ENCODE results near the gene CHSY1.
"Not testable (repeated sequence)": the region's sequence is repeated elsewhere in the genome, so short reads cannot be mapped to it uniquely, and the experiment has no call there.

Gene CHSY1

GRCh38 chr15:101133181-101133460, 118.7 kb downstream of the CHSY1 start:
- no peak for DNase-seq

GRCh38 chr15:101132390-101133180, 119.3 kb downstream of the CHSY1 start:
- no peak for DNase-seq

- no peak for DNase-seq
Observed at GRCh38 chr15:101131489-101132389, 120.1 kb downstream of the CHSY1 start.

GRCh38 chr15:101129851-101130380, 121.9 kb downstream of the CHSY1 start:
- DNase-seq: no peak

GRCh38 chr15:101128221-101129015, 123.4 kb downstream of the CHSY1 start:
- peak; percentile 93 for DNase-seq

DNA sequence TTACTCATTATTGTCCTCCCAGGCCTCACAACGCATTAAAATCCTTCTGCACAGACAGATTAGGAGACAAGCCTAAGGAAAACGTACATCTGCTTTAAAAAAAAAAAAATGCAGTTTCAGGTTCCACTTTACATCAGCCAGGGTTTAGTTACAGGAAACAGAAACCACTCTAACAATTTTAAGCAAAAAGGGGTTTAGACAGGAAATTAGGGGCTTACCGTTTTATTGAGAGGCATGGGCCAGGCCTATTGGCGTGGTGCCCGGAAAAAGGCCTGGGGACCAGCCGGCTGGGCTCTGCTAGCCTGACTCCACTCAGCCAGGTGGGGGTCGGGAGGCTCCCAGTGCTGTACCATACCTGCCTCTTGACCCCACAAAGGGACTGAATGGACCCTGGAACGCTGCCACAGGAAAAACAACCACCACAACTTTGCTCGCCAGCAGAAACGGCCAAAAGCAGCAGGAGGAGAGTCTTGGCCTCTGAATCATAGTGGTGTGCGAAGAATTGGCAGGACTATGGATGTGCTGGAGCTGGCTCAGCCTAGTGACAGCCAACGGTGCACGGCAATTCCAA, 124.3 kb downstream of the CHSY1 start:
- DNase-seq: peak; percentile 97

GRCh38 chr15:101126618-101127505, 125.0 kb downstream of the CHSY1 start:
- DNase-seq: peak; percentile 86

DNA sequence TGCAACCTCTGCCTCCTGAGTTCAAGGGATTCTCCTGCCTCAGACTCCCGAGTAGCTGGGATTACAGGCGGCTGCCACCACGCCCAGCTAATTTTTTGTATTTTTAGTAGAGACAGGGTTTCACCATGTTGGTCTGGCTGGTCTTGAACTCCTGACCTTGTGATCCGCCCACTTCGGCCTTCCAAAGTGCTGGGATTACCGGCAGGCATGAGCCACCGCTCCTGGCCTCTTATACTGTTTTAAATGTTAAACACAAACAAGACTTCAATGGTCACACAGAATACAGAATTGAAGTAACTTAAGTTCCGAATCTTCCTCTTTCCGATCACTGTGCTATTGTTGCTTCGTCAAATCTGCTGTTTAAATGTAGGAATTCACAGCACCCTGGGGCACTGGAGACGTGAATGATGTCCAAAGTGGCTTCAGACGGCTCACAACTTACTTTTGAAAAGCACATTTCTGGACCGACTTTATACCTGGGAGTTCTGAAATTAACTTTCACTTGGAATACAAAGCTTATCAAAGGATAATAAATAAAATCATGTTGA, 125.9 kb downstream of the CHSY1 start:
- not testable (repeated sequence) for DNase-seq
